Skeletal muscle satellite cell (primary cell): Measurements from ENCODE around the gene FAM20C.

Source experiments
- H3K27me3 ChIP-seq: 2 replicates; pipeline ENCODE4 v1.7.0; 2013; ENCODE audit warnings: low read length; ENCODE audit not compliant: control insufficient read depth, insufficient read depth
- H3K36me3 ChIP-seq: 2 replicates; pipeline ENCODE4 v1.7.0; 2013; ENCODE audit warnings: mild to moderate bottlenecking, control low read depth, low read length; ENCODE audit not compliant: insufficient read depth
- H3K4me1 ChIP-seq: 2 replicates; pipeline ENCODE4 v1.7.0; 2013; ENCODE audit warnings: low read length; ENCODE audit not compliant: control insufficient read depth, insufficient read depth
- H3K4me2 ChIP-seq: 2 replicates; pipeline ENCODE4 v1.7.0; 2013; ENCODE audit warnings: mild to moderate bottlenecking, low read length
- H3K4me3 ChIP-seq: 2 replicates; pipeline ENCODE4 v1.7.0; 2013; ENCODE audit warnings: low read length
- H3K9ac ChIP-seq: 2 replicates; pipeline ENCODE4 v1.7.0; 2013; ENCODE audit warnings: mild to moderate bottlenecking, low read depth, low read length, moderate library complexity
- H3K9me3 ChIP-seq: replicated peaks from 2 replicates; pipeline ENCODE4 v1.7.0; 2013; ENCODE audit warnings: mild to moderate bottlenecking, control low read depth, low read length

The FAM20C gene

GRCh38 chr7:247636-248035 lies 55.3 kb downstream of the FAM20C start:
- peaks cover 14% of the 10 kb centered on the region for H3K36me3 ChIP-seq
- no peaks in the 10 kb centered on the region for H3K27me3 ChIP-seq
- H3K9ac ChIP-seq = no peak overlapping the region
- H3K4me2 ChIP-seq = no peak overlapping the region
- no peak overlapping the region for H3K4me3 ChIP-seq
- no peaks in the 10 kb centered on the region for H3K4me1 ChIP-seq
- no peaks in the 10 kb centered on the region for H3K9me3 ChIP-seq

DNA sequence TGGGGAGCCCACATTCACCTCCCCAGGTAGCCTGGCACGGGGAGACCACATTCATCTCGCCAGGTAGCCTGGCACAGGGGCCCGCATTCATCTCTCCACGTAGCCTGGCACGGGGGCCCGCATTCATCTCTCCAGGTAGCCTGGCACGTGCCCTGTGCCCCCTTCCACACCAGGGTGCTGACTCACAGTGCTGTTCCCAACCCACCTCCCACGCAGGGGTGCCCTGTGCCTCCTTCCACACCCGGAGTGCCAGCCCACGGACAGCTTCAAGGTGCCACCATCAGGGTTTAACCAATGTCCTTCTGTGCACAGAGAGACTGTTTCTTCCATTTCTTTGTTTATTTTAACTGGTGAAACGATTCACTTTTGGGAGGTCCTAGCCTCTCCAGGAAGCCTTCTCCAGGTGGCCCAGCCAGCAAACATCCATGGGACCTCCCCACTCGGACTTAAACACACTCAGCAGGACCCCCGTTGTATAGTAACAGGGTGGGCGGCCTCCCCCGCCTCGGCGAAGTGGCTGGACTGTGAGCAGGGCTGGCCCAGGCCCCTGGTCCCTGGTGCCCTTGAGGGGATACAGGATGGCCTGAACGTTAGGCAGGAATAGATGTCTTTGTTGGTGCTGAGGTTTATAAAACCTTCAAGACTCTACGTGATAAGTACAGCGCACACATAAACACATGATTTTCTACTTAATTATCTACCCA lies 56.5 kb downstream of the FAM20C start:
- H3K9ac ChIP-seq = no peak overlapping the region
- H3K9me3 ChIP-seq = no peaks in the 10 kb centered on the region
- no peak overlapping the region for H3K4me2 ChIP-seq
- H3K4me1 ChIP-seq = no peaks in the 10 kb centered on the region
- H3K27me3 ChIP-seq = no peaks in the 10 kb centered on the region
- no peak overlapping the region for H3K4me3 ChIP-seq
- peaks cover 21% of the 10 kb centered on the region for H3K36me3 ChIP-seq

- Histone ChIP-seq H3K4me2 (no peak overlapping the region), H3K4me1 (no peaks in the 10 kb centered on the region), H3K4me3 (no peak overlapping the region), H3K9me3 (no peaks in the 10 kb centered on the region), H3K27me3 (no peaks in the 10 kb centered on the region), H3K36me3 (peaks cover 21% of the 10 kb centered on the region), H3K9ac (no peak overlapping the region)
Measured at GRCh38 chr7:249989-250388, 57.6 kb downstream of the FAM20C start.

DNA sequence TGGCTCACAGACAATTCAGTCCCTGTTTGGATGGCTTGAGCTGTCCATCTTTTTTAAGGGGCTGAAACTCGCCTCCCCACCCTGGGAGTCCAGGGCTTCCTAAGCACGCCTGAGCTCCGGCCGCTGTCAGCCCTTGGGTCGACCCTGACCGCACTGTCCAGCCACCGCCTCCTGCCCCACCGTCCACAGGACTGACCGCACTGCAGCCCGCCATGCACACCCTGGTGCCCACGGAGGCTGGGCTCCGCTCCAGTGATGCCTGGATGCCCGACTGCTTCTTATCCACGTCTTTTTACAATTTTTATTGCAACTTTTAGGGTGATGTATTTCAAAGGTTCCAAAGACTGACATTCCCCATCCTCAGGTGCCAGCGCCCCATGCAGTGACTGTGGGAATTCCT lies 58.2 kb downstream of the FAM20C start:
- H3K4me2 ChIP-seq = no peak overlapping the region
- H3K27me3 ChIP-seq = no peaks in the 10 kb centered on the region
- H3K4me1 ChIP-seq = no peaks in the 10 kb centered on the region
- peaks cover 21% of the 10 kb centered on the region for H3K36me3 ChIP-seq
- H3K9ac ChIP-seq = no peak overlapping the region
- H3K9me3 ChIP-seq = no peaks in the 10 kb centered on the region
- no peak overlapping the region for H3K4me3 ChIP-seq

GRCh38 chr7:251005-251404 lies 58.6 kb downstream of the FAM20C start:
- Histone ChIP-seq H3K9ac (no peak overlapping the region), H3K4me1 (no peaks in the 10 kb centered on the region), H3K4me3 (no peak overlapping the region), H3K4me2 (no peak overlapping the region), H3K27me3 (no peaks in the 10 kb centered on the region), H3K9me3 (no peaks in the 10 kb centered on the region), H3K36me3 (peaks cover 21% of the 10 kb centered on the region)

GRCh38 chr7:251446-252175 lies 59.2 kb downstream of the FAM20C start:
- H3K27me3 ChIP-seq = no peaks in the 10 kb centered on the region
- H3K4me1 ChIP-seq = no peaks in the 10 kb centered on the region
- H3K4me3 ChIP-seq = no peak overlapping the region
- no peak overlapping the region for H3K4me2 ChIP-seq
- no peak overlapping the region for H3K9ac ChIP-seq
- H3K36me3 ChIP-seq = peaks cover 20% of the 10 kb centered on the region
- H3K9me3 ChIP-seq = no peaks in the 10 kb centered on the region

- no peak overlapping the region for H3K4me3 ChIP-seq
- H3K36me3 ChIP-seq = peaks cover 24% of the 10 kb centered on the region
- no peaks in the 10 kb centered on the region for H3K4me1 ChIP-seq
- no peaks in the 10 kb centered on the region for H3K9me3 ChIP-seq
- H3K4me2 ChIP-seq = no peak overlapping the region
- H3K27me3 ChIP-seq = no peaks in the 10 kb centered on the region
- H3K9ac ChIP-seq = no peak overlapping the region
Measured at GRCh38 chr7:252216-252965, 60.0 kb downstream of the FAM20C start.

- Histone ChIP-seq H3K4me1 (no peaks in the 10 kb centered on the region), H3K4me3 (no peak overlapping the region), H3K4me2 (peak overlapping the region; percentile 33), H3K9me3 (no peaks in the 10 kb centered on the region), H3K27me3 (no peaks in the 10 kb centered on the region), H3K9ac (no peak overlapping the region), H3K36me3 (peaks cover 24% of the 10 kb centered on the region)
Measured at GRCh38 chr7:252981-253380, 60.6 kb downstream of the FAM20C start.

GRCh38 chr7:253581-254336 lies 61.4 kb downstream of the FAM20C start:
- no peaks in the 10 kb centered on the region for H3K4me1 ChIP-seq

GRCh38 chr7:254337-255037 lies 62.1 kb downstream of the FAM20C start:
- H3K27me3 ChIP-seq = no peaks in the 10 kb centered on the region
- no peak overlapping the region for H3K9ac ChIP-seq
- H3K36me3 ChIP-seq = peaks cover 28% of the 10 kb centered on the region
- no peak overlapping the region for H3K4me3 ChIP-seq
- no peak overlapping the region for H3K4me2 ChIP-seq
- no peaks in the 10 kb centered on the region for H3K9me3 ChIP-seq
- H3K4me1 ChIP-seq = no peaks in the 10 kb centered on the region

More at GRCh38 chr7:253581-254336, 61.4 kb downstream of the FAM20C start:
- peak overlapping the region; percentile 33 for H3K4me2 ChIP-seq
- no peaks in the 10 kb centered on the region for H3K27me3 ChIP-seq
- no peak overlapping the region for H3K9ac ChIP-seq
- H3K36me3 ChIP-seq = peaks cover 26% of the 10 kb centered on the region
- H3K9me3 ChIP-seq = no peaks in the 10 kb centered on the region
- no peak overlapping the region for H3K4me3 ChIP-seq
